GM10847 (cell line): ENCODE results near the gene UACA.

Source experiments
- POLR2A ChIP-seq: IDR thresholded peaks from 2 replicates; pipeline ENCODE4 v1.6.1; 2011; ENCODE audit not compliant: insufficient read length; ENCODE audit errors: extremely low read depth

Gene UACA

DNA sequence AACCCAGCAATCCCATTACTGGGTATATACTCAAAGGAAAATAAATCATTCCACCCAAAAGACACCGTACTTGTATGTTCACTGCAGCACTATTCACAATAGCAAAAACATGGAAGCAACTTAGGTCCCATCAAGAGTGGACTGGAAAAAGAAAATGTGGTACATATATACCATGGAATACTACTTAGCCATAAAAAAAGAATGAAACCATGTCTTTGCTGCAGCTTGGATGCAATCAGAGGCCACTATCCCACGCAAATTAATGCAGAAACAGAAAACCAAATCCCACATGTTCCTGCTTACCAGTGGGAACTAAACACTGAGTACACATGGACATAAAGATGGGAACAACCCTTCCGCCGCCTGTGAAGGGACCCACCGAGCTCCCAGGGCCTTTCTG, 34.2 kb downstream of the UACA start:
- no peak for TF ChIP-seq POLR2A

DNA sequence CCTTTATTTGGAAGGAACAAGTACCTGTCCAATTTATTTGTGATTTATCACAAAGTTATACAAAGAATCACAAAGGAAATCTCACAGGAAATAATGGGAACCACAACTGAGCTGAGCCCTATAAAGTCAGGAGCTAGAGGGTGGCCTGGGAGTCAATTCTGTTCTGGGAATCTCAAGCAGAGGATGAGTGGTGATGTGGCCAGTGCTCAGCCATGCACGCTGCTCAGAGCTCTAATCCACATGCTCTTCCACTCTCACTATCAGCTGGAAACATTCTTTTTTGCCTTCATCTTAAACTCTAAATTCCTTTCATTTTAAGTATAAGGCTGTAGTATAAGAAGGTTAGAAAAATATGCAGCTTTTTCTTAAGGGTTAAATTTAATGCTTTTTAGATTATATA, 36.6 kb downstream of the UACA start:
- no peak for TF ChIP-seq POLR2A

DNA sequence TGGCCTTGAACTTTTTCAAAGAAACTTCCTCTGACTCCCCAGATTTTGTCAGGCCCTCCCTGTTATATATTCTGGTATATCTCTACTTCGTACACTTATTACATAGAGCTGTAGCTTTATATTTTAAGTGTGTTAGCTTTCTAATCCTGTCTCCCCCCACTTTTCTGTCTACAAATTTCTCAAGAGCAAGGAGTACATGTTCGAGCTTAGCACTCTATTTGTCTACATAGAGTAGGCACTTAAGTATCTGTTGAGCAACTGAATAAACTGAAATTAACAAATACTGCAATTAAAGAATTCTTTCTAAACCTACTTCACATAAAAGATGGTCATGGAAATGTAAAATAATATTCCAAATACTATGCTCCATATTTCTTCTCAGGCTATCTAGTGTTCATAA, 39.4 kb downstream of the UACA start:
- TF ChIP-seq POLR2A = no peak

DNA sequence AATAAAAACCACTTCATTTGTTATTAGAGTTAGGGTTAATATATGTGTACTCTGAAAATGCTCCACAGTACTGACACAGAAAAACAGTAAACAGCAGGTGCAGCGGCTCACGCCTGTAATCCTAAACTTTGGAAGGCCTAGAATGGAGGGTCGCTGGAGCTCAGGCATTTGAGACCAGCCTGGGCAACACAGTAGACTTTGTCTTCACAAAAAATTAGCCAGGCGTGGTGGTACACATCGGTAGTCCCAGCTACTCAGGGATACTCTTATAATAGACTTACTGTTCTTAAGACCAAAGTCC, 40.3 kb downstream of the UACA start:
- TF ChIP-seq POLR2A = no peak

DNA sequence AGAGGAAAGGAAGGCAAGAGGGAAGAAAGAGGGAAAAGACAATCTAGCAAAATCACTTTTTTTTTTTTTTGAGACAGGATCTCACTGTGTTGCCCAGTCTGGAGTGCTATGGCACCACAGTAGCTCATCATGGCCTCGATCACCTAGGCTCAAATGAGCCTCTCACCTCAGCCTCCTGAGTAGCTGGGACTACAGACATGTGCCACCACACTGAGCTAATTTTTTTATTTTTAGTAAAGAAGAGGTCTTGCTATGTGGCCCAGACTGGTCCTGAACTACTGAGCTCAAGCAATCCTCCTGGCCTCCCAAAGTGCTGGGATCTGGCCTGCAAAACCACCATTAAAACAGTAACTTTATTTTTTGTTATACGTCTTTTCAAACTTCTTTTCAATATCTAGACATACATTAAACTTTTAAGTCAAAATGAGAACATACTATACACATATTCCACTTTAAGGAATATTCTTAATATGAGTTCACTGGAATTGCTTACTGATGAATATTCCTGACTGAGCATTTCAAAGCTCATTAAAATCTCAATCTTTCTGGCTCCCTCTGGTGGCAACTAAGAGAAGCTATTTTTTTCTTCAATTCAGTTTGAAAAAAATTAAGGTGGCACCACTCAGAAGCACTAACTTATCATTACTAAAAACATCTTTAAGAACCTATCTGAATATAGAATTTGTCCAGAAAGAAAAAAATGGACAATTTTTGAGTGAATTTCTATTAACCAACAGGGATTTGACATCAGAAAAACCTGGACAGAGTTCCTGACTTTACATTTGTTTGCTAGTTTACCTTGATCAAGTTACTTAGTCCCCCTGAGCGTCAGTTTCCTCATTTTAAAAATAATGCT, 40.9 kb downstream of the UACA start:
- no peak for TF ChIP-seq POLR2A

DNA sequence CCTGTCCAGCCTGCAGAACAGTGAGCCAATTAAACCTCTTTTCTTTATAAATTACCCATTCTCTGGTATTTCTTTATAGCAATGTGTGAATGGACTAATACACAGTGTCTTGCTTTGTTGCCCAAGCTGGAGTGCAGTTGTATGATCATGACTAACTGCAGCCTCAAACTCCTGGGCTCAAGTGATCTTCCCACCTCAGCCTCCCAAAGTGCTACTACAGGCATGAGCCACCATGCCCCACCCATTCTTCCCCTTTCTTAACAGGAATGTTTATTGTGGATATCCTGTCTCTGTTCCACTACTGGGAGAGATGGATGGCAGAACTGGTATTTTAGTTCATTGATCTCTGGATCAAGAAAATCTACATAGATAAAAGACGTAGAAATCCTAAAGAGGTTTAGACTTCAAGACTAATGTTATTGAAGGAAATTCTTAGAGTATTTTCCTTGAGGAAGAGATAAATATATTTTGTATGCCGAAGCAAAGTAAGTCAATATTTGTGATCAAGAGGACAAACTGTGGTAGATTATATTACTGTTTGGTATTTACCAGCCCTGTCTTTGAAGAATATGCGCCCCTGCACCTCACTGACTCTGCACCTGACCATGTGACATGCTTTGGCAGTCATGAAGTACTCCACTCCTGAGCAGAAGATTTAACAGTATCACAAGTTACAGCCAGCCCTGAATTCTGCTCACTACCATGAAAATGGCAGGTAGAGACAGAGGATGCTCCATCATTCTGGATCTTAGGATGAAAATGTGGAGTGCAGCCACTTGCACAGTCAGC, 42.9 kb downstream of the UACA start:
- TF ChIP-seq POLR2A = no peak

DNA sequence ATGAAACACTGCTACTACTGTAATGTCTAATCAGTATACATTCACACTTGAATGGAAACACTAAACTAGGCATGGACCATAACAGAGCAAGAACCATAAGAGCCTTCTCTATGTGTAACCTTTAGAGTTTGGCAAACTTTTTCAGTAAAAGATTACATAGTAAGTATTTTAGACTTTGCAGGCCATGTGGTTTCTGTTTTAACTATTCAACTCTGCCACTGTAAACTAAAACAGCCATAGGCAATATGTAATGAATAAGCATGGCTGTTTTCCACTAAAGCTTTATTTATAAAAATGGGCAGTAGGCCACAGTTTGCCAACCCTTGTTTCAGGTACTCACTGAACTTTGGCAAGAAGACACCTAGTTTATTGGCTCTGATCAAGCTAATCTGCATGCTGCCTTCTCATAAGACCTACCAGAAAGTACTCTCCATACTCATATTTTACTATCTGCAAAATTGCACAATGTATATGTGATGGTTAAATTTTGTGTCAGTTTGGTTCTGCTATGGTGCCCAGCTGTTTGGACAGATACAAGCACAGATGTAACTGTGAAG, 46.0 kb downstream of the UACA start:
- TF ChIP-seq POLR2A = no peak

DNA sequence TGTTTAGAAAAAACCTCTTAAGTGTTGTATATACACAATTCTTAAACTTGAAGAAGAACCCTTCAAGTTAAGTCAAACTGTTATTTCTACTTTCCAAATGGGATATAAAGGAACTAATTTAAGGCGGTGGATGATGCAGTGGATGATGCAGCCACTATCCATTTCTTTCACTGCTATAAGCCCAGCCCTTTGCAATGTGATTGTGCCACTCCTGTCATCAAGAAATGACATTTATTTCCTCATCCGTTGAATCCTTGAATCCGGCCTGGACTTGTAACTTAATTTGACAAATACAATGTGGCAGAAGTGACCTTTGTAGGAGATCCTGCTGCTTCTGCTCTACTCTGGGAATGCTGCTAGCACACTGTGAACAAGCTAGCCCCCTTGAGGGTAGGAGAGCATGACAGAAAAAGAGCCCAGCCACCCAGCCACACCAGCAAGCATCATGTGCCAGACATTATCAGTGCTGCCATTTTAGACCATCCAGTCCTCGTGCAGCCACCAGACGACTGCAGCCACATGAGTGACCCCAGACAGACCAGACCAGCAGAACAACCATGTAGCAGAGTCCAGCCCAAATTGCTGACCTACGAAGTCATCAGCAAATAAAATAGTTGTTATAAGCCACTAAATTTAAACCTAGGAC, 47.4 kb downstream of the UACA start:
- TF ChIP-seq POLR2A = no peak

DNA sequence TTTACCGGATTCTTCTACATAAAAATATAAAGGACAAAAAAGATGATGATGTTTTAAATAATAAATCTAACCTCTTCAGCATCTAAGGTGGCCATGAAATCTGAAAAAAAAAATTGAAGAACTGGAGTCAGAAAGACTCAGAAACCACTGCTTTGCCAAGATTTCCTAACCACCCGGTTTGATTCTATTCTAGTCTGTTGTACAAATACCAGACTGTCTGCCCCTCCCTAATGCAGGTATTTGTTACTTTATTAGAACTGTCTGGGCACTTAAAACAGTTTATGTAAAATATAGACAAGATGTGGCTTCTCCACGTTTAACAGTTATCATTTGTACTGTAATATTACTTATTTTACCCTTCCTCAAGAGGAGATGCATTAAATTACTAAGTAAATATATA, 48.8 kb downstream of the UACA start:
- TF ChIP-seq POLR2A = no peak

DNA sequence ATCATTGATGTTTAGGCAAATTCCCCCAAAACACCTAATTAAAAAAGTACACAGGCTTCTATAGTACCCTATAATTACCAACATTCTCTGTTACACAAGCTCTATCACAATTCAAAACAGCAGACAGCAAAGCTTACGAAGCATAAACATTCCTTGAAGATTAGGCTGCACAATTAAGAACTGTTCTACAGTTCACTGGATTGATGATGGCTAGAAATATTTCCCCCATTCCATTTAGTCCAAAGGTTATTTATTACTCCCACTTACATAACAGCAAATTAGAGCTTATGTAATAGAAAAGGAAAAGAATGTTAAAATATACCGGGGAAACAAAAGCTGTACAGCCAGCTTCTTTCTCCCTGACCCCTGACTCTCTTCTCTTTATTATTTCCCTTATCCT, 49.3 kb downstream of the UACA start:
- TF ChIP-seq POLR2A = no peak

DNA sequence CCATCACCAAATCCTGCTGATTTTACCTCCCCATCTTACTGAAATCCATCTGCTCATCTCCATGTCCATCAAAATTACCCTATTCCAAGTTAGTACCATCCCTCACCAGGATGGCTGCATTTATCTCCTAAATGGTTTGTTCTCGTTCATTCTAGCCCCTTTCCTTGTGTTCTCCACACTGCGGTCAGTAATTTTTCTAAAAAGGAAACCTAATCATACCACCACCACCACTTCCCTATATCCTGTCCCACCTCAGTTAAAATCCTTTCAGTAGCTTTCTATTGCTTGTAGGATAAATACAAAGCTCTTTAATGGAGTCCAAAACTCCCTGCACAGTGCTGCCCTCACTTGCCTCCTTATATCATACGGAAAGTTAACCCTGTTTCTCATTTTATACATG, 51.1 kb downstream of the UACA start:
- no peak for TF ChIP-seq POLR2A

DNA sequence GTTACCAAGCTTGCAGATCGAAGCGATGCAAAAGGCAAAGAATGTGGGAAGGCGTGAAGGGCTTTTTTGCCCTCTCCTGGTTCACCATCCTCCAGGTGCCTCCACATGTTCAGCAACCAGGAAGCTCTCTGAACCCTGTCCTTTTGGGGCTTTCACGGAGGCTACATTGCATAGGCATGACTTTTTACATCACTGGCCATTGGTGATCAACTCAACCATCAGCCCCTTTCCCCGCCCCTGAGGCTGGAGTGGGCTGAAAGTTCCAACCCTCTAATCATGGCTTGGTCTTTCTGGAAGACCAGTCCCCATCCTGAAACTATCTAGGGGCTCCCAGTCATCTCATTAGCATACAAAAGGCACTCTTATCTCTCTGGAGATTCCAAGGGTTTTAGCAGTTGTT, 52.6 kb downstream of the UACA start:
- no peak for TF ChIP-seq POLR2A

DNA sequence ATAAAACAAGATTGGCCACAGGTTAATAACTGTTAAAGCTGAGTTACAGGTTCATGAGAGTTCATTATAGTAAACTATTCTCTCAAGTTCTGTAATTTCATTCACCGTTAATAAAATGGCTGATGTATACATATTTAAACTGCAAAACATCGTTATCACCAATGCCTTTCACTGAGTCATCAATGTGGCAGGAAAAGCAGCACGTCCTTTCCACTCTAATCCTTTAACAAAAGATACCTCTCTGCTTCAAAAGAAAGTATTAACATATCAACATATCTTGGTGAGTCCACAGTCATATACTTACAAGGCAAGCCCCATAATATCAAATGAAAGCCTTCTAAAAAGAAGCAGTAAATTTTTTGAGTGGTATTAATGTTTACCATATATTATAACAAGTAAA, 54.5 kb downstream of the UACA start:
- TF ChIP-seq POLR2A = no peak

DNA sequence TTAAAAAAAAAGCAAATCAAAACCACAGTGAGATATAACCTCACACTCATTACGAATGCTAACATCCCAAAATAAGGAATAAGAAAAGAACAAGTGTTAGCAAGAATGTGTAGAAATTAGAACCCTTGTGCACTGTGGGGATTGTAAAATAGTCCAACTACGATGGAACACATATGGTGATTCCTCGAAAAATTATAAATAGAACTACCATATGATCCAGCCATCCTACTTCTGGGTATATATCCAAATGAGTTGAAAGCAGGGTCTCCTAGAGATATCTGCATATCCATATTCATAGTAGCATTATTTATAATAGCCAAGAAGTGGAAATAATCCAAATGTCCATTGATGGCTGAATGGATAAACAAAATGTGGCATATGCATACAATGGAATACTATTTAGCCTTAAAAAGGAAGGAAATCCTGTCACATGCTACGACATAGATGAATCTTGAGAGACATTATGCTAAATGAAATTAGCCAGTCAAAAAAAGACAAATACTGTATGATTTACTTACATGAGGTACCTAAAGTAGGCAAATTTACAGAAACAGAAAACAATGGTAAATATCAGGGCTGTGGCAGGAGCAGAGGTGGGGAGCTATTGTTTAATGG, 55.6 kb downstream of the UACA start:
- TF ChIP-seq POLR2A = no peak

DNA sequence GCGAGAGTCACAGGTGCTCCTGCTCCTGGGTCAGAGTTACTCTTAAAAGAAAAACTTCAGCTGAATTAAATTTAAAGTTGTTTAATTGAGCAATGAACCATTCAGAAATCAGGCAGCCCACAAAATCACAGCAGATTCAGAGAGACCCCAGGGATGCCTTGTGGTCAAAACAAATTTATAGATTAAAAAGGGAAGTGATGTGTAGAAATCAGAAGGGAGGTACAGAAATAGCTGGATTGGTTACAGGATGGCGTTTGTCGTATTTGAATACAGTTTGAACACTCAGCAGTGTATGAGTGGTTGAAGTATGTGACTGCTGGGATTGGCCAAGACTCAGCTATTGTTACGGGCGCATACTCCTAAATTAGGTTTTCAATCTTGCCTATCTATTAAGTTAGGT, 58.6 kb downstream of the UACA start:
- no peak for TF ChIP-seq POLR2A
